Islet precursor cell (in vitro differentiated cells): ENCODE data around the gene PTPRU.
"Not testable (repeated sequence)": the region's sequence is repeated elsewhere in the genome, so short reads cannot be mapped to it uniquely, and the experiment has no call there.

ENCODE experiments used
- DNase-seq: peaks from one replicate; pipeline ENCODE4 v3.0.0-alpha.2; 2018

Gene PTPRU

GRCh38 chr1:29222686-29223085 is 13.6 kb upstream of the PTPRU start:
- no peak for DNase-seq

GRCh38 chr1:29223521-29223920 is 12.8 kb upstream of the PTPRU start:
- DNase-seq = no peak

GRCh38 chr1:29224356-29224837 is 11.9 kb upstream of the PTPRU start:
- no peak for DNase-seq

GRCh38 chr1:29225361-29225760 is 11.0 kb upstream of the PTPRU start:
- no peak for DNase-seq

GRCh38 chr1:29227511-29227910 is 8.8 kb upstream of the PTPRU start:
- peak; percentile 94 for DNase-seq

- DNase-seq = no peak
Measured at GRCh38 chr1:29230204-29230552, 6.1 kb upstream of the PTPRU start.

- peak; percentile 98 for DNase-seq
Measured at GRCh38 chr1:29230553-29231378, 5.6 kb upstream of the PTPRU start, which contains the start of gene MECR. MECR (minus strand) TSS chr1:29230934; CDS start chr1:29230906, 28 bp downstream.

- DNase-seq = no peak
Measured at GRCh38 chr1:29232387-29232786, 3.9 kb upstream of the PTPRU start.

- no peak for DNase-seq
Measured at GRCh38 chr1:29233693-29234092, 2.6 kb upstream of the PTPRU start.

- no peak for DNase-seq
Measured at GRCh38 chr1:29234471-29234870, 1.9 kb upstream of the PTPRU start.

- DNase-seq = not testable (repeated sequence)
Measured at GRCh38 chr1:29234881-29235280, 1.4 kb upstream of the PTPRU start.

GRCh38 chr1:29236712-29237128 is 398 bp downstream of the PTPRU start:
- DNase-seq = no peak

- DNase-seq = peak; percentile 77
Measured at GRCh38 chr1:29237129-29237821, 953 bp downstream of the PTPRU start.

GRCh38 chr1:29237852-29238619 is 1.7 kb downstream of the PTPRU start:
- peak; percentile 71 for DNase-seq

- DNase-seq = peak; percentile 62
Measured at GRCh38 chr1:29238620-29239002, 2.3 kb downstream of the PTPRU start.

GRCh38 chr1:29239142-29239541 is 2.8 kb downstream of the PTPRU start:
- peak; percentile 93 for DNase-seq

GRCh38 chr1:29240400-29240837 is 4.1 kb downstream of the PTPRU start:
- peak; percentile 60 for DNase-seq

- DNase-seq = no peak
Measured at GRCh38 chr1:29240986-29241385, 4.7 kb downstream of the PTPRU start.

- DNase-seq = no peak
Measured at GRCh38 chr1:29243023-29243870, 6.9 kb downstream of the PTPRU start.

- DNase-seq = peak; percentile 63
Measured at GRCh38 chr1:29243871-29244200, 7.5 kb downstream of the PTPRU start.

GRCh38 chr1:29245261-29245660 is 8.9 kb downstream of the PTPRU start:
- no peak for DNase-seq

- no peak for DNase-seq
Measured at GRCh38 chr1:29245876-29246275, 9.6 kb downstream of the PTPRU start.
